IMR-90 (cell line): ENCODE results near the gene UBA1. TPM values are rescaled to one million over a fixed set of nuclear protein-coding genes. Genes with fewer than 3 reads are reported as not detected.

Experiments
- ATAC-seq: fragments of 200-7000 bp; cut with Tn5 transposase; 2 replicates; pipeline ENCODE4 v1.9.1; 2020; ENCODE audit warnings: low read depth, mild to moderate bottlenecking, moderate library complexity
- BruUV-seq: library from RNA; stranded (reverse); fragments of 400-500 nt; replicated peaks from 2 replicates; lab custom pipeline; 2021; lab: Mats Ljungman, UMichigan
- CTCF ChIA-PET: fragments of 300-600 bp; formaldehyde crosslinking; extraction: SDS; loops from one replicate; lab custom pipeline; 2021; ENCODE audit warnings: antibody characterized with exemption; lab: Yijun Ruan, JAX
- POLR2A ChIA-PET: fragments of 300-600 bp; sonication (Branson Sonifier 250); formaldehyde crosslinking; loops from one replicate; lab custom pipeline; 2022; ENCODE audit warnings: antibody characterized with exemption; ENCODE audit not compliant: unreplicated experiment; lab: Charles Lee
- DNase-seq: peaks from one replicate; pipeline ENCODE4 v3.0.0; 2013
- H2AFZ ChIP-seq: replicated peaks from 2 replicates; pipeline ENCODE3; 2013; ENCODE audit warnings: low read length, mild to moderate bottlenecking; ENCODE audit not compliant: poor library complexity
- H2AK5ac ChIP-seq: 2 replicates; pipeline ENCODE4 v1.6.1; 2013; ENCODE audit warnings: low read depth, low read length, inconsistent platforms
- H2AK9ac ChIP-seq: replicated peaks from 2 replicates; pipeline ENCODE3; 2013; ENCODE audit warnings: mild to moderate bottlenecking, low read depth, low read length, moderate library complexity; ENCODE audit not compliant: poor library complexity
- H2BK120ac ChIP-seq: 2 replicates; pipeline ENCODE4 v1.6.1; 2013; ENCODE audit warnings: low read depth, low read length, inconsistent platforms
- H2BK15ac ChIP-seq: 3 replicates; pipeline ENCODE4 v1.6.1; 2013; ENCODE audit warnings: low read depth, low read length, inconsistent platforms
- H2BK20ac ChIP-seq: 2 replicates; pipeline ENCODE4 v1.6.1; 2013; ENCODE audit warnings: low read depth, mild to moderate bottlenecking, inconsistent platforms, low read length, moderate library complexity
- H2BK5ac ChIP-seq: 2 replicates; pipeline ENCODE4 v1.6.1; 2013; ENCODE audit warnings: mild to moderate bottlenecking, low read depth, low read length, inconsistent platforms; ENCODE audit not compliant: poor library complexity, severe bottlenecking
- H3K14ac ChIP-seq: replicated peaks from 2 replicates; pipeline ENCODE4 v1.6.1; 2013; ENCODE audit warnings: low read depth, low read length, inconsistent platforms
- H3K18ac ChIP-seq: 2 replicates; pipeline ENCODE4 v1.6.1; 2013; ENCODE audit warnings: low read depth, low read length, control low read depth
- H3K23ac ChIP-seq: 2 replicates; pipeline ENCODE4 v1.6.1; 2013; ENCODE audit warnings: low read depth, low read length, inconsistent platforms
- H3K27ac ChIP-seq: 2 replicates; pipeline ENCODE4 v1.5.1; 2013; ENCODE audit warnings: mild to moderate bottlenecking, control low read depth, low read length; ENCODE audit not compliant: insufficient read depth
- H3K27me3 ChIP-seq: 2 replicates; pipeline ENCODE4 v1.6.1; 2013; ENCODE audit warnings: low read length; ENCODE audit not compliant: control insufficient read depth, insufficient read depth
- H3K36me3 ChIP-seq: 2 replicates; pipeline ENCODE4 v1.6.1; 2013; ENCODE audit warnings: low read length, mixed read lengths; ENCODE audit not compliant: control insufficient read depth, insufficient read depth
- H3K4ac ChIP-seq: 2 replicates; pipeline ENCODE4 v1.6.1; 2013; ENCODE audit warnings: low read depth, low read length, inconsistent platforms
- H3K4me1 ChIP-seq: 2 replicates; pipeline ENCODE4 v1.6.1; 2013; ENCODE audit warnings: low read length, mixed read lengths; ENCODE audit not compliant: control insufficient read depth, insufficient read depth
- H3K4me2 ChIP-seq: 2 replicates; pipeline ENCODE4 v1.6.1; 2013; ENCODE audit warnings: low read depth, mild to moderate bottlenecking, control low read depth, low read length, moderate library complexity
- H3K4me3 ChIP-seq: 2 replicates; pipeline ENCODE4 v1.5.1; 2013; ENCODE audit warnings: low read depth, mild to moderate bottlenecking, control low read depth, low read length, moderate library complexity; ENCODE audit not compliant: insufficient read depth
- H3K56ac ChIP-seq: 2 replicates; pipeline ENCODE4 v1.6.1; 2013; ENCODE audit warnings: low read length, inconsistent platforms; ENCODE audit not compliant: insufficient read depth; ENCODE audit errors: extremely low read depth
- H3K79me1 ChIP-seq, 2 experiments: 2 replicates each; pipeline ENCODE4 v1.6.1; 2013; ENCODE audit warnings: low read length in 2 of 2, inconsistent platforms in 1 of 2, low read depth in 1 of 2
- H3K9ac ChIP-seq: 2 replicates; pipeline ENCODE4 v1.6.1; 2013; ENCODE audit warnings: low read depth, low read length, control low read depth
- H3K9me1 ChIP-seq: 2 replicates; pipeline ENCODE4 v1.6.1; 2013; ENCODE audit warnings: low read length, inconsistent platforms; ENCODE audit not compliant: insufficient read depth
- H3K9me3 ChIP-seq: 2 replicates; pipeline ENCODE4 v1.6.1; 2013; ENCODE audit warnings: low read length; ENCODE audit not compliant: control insufficient read depth, insufficient read depth
- H4K20me1 ChIP-seq: 2 replicates; pipeline ENCODE4 v1.6.1; 2013; ENCODE audit warnings: low read length, inconsistent platforms; ENCODE audit not compliant: insufficient read depth
- H4K5ac ChIP-seq: 2 replicates; pipeline ENCODE4 v1.6.1; 2013; ENCODE audit warnings: mild to moderate bottlenecking, low read depth, low read length, control low read depth
- H4K8ac ChIP-seq, 2 experiments: 2 replicates each; pipeline ENCODE4 v1.6.1; 2013; ENCODE audit warnings: low read depth in 2 of 2, low read length in 2 of 2, control low read depth in 1 of 2, inconsistent platforms in 1 of 2
- H4K91ac ChIP-seq: 2 replicates; pipeline ENCODE4 v1.6.1; 2013; ENCODE audit warnings: low read depth, low read length, inconsistent platforms; ENCODE audit not compliant: insufficient read depth
- BHLHE40 ChIP-seq: fragments of 150-350 bp; IDR thresholded peaks from 2 replicates; pipeline ENCODE4 v1.6.1; 2016; ENCODE audit warnings: mild to moderate bottlenecking, low read depth, low read length
- CEBPB ChIP-seq: IDR thresholded peaks from 2 replicates; pipeline ENCODE4 v1.6.1; 2012; ENCODE audit warnings: low read depth, low read length, improper control_type of control experiment
- WGBS, 2 experiments: methylation state at CpG; one replicate each; pipeline versions ENCODE4 v1.1.5 to v1.1.7; 2013; ENCODE audit warnings: missing lambda C conversion rate in 2 of 2; ENCODE audit not compliant: insufficient read length in 1 of 2; ENCODE audit errors: extremely low coverage in 2 of 2; 5-methylcytosine and 5-hydroxymethylcytosine counted together
- dilution Hi-C: fragments of 300-500 bp; cut with HindIII; formaldehyde crosslinking; loops from one replicate; pipeline ENCODE4 v1.14.3; 2018; ENCODE audit warnings: low sequenced_read_pairs; ENCODE audit not compliant: unreplicated experiment
- in situ Hi-C: fragments of 300-500 bp; cut with MboI; formaldehyde crosslinking; loops from 3 replicates; pipeline ENCODE4 v1.14.3; 2019; ENCODE audit warnings: low sequenced_read_pairs, inconsistent platforms, mixed read lengths
- intact Hi-C: fragments of 100-400 bp; cut with micrococcal nuclease; formaldehyde crosslinking; loops from 2 replicates; pipeline ENCODE4 v1.10.0; 2022
- polyA plus RNA-seq, 3 experiments: library from polyadenylated mRNA; depleted of rRNA; stranded (reverse); fragments of >200 nt; gene quantifications; 2 replicates each; pipeline ENCODE4 v1.2.3, GENCODE V29; 2012; ENCODE audit warnings: low replicate concordance in 1 of 3
- total RNA-seq: library from RNA; depleted of rRNA; stranded (reverse); fragments of >200 nt; gene quantifications from 2 replicates; pipeline ENCODE4 v1.2.3, GENCODE V29; 2012
- TF ChIP-seq, protein P1 (sequence below): fragments of 150-350 bp; IDR thresholded peaks from 2 replicates; pipeline ENCODE4 v1.6.1; 2017; ENCODE audit warnings: mild to moderate bottlenecking, antibody characterized with exemption, low read length, low read depth

UBA1 gene
- total and polyA plus RNA-seq, 2 of the 4 experiments (the other 2 are of a cell fraction), result 299 to 343 TPM

GRCh38 chrX:47170861-47171692, 22.6 kb upstream of the UBA1 start:
- in situ Hi-C loops, result no loop called here
- peaks cover 34% of the 10 kb centered on the region for H3K36me3 ChIP-seq
- TF ChIP-seq, protein P1, sequence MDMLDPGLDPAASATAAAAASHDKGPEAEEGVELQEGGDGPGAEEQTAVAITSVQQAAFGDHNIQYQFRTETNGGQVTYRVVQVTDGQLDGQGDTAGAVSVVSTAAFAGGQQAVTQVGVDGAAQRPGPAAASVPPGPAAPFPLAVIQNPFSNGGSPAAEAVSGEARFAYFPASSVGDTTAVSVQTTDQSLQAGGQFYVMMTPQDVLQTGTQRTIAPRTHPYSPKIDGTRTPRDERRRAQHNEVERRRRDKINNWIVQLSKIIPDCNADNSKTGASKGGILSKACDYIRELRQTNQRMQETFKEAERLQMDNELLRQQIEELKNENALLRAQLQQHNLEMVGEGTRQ, result no peak
- TF ChIP-seq BHLHE40 (no peak), CEBPB (no peak)
- no peak overlapping the region for H4K8ac ChIP-seq
- H2BK15ac ChIP-seq, result no peak overlapping the region
- H3K4ac ChIP-seq, result no peak overlapping the region
- H3K4me1 ChIP-seq, result no peaks in the 10 kb centered on the region
- DNase-seq, result no peak
- H2BK5ac ChIP-seq, result no peak overlapping the region
- H2AFZ ChIP-seq, result peak overlapping the region; percentile 21
- intact Hi-C loops, result no loop called here
- peaks cover 10% of the 10 kb centered on the region; the same call in 1 of the 2 replicates for H3K27me3 ChIP-seq
- no peak overlapping the region for H2BK120ac ChIP-seq
- no peak overlapping the region for H2AK5ac ChIP-seq
- ATAC-seq, result no peak
- H3K23ac ChIP-seq, result no peak overlapping the region
- ChIA-PET POLR2A (no interaction called here), CTCF (no interaction called here)
- no peak overlapping the region for H3K9ac ChIP-seq
- no peaks in the 10 kb centered on the region for H3K9me3 ChIP-seq
- peaks cover 0 to 11% of the 10 kb centered on the region in 2 experiments; a peak in 1 of 4 replicates for H3K79me1 ChIP-seq
- H4K91ac ChIP-seq, result no peak overlapping the region
- H2BK20ac ChIP-seq, result no peak overlapping the region
- no peak overlapping the region for H4K5ac ChIP-seq
- H3K9me1 ChIP-seq, result 0 out of 2 replicates have a peak, but pooled peaks cover 4% of the 10 kb centered on the region
- no peak overlapping the region for H3K27ac ChIP-seq
- dilution Hi-C loops, result no loop called here
- H4K20me1 ChIP-seq, result peaks cover 25% of the 10 kb centered on the region
- WGBS, 2 experiments, result 68% methylated on average over 5 of the region's 34 CpGs; no CpG with 5 or more reads in 1 of the 2 experiments
- H3K4me2 ChIP-seq, result no peak overlapping the region
- no peak overlapping the region for H3K56ac ChIP-seq
- H2AK9ac ChIP-seq, result peak overlapping the region; percentile 42
- H3K14ac ChIP-seq, result no peak overlapping the region
- H3K4me3 ChIP-seq, result no peak overlapping the region
- no peak overlapping the region for H3K18ac ChIP-seq
- no TSS peak for BruUV-seq
